Neural progenitor cell (in vitro differentiated cells): ENCODE measurements around the gene TNIP2. TPM values are rescaled to one million over a fixed set of nuclear protein-coding genes. Genes with fewer than 3 reads are reported as not detected.
"Not testable (repeated sequence)": the region's sequence is repeated elsewhere in the genome, so short reads cannot be mapped to it uniquely, and the experiment has no call there.

Experiments
- DNase-seq: peaks from one replicate; pipeline ENCODE4 v3.0.0-alpha.2; 2016; ENCODE audit warnings: low spot score
- H2AFZ ChIP-seq: fragments of 200-600 bp; sonication (generic); replicated peaks from 2 replicates; pipeline ENCODE4 v1.6.1; 2016; ENCODE audit warnings: antibody characterized with exemption
- H3F3A ChIP-seq: fragments of 200-600 bp; sonication (generic); 2 replicates; pipeline ENCODE4 v1.6.1; 2016; ENCODE audit warnings: antibody characterized with exemption, low read depth
- H3K27ac ChIP-seq: fragments of 200-600 bp; sonication (generic); 2 replicates; pipeline ENCODE4 v1.5.1; 2016; ENCODE audit warnings: mild to moderate bottlenecking
- H3K27me3 ChIP-seq: fragments of 200-600 bp; sonication (generic); 2 replicates; pipeline ENCODE4 v1.6.1; 2016; ENCODE audit warnings: mild to moderate bottlenecking, moderate library complexity
- H3K36me3 ChIP-seq: fragments of 200-600 bp; sonication (generic); 2 replicates; pipeline ENCODE4 v1.5.1; 2016
- H3K4me1 ChIP-seq: fragments of 200-600 bp; sonication (generic); 2 replicates; pipeline ENCODE4 v1.6.1; 2016; ENCODE audit warnings: mixed run types
- H3K4me2 ChIP-seq: fragments of 200-600 bp; sonication (generic); 2 replicates; pipeline ENCODE4 v1.6.1; 2016
- H3K4me3 ChIP-seq: fragments of 200-600 bp; sonication (generic); 2 replicates; pipeline ENCODE4 v1.5.1; 2016
- H3K79me2 ChIP-seq: fragments of 200-600 bp; sonication (generic); 2 replicates; pipeline ENCODE4 v1.6.1; 2016; ENCODE audit warnings: low read depth
- H3K9ac ChIP-seq: fragments of 200-600 bp; sonication (generic); 2 replicates; pipeline ENCODE4 v1.6.1; 2016
- H3K9me3 ChIP-seq: fragments of 200-600 bp; sonication (generic); 2 replicates; pipeline ENCODE4 v1.5.1; 2016; ENCODE audit warnings: low read depth
- H4K20me1 ChIP-seq: fragments of 200-600 bp; sonication (generic); 2 replicates; pipeline ENCODE4 v1.6.1; 2016; ENCODE audit warnings: low read depth
- H3K27ac Mint-ChIP-seq: 3 replicates; pipeline ENCODE4 v1.8.0; 2021; ENCODE audit warnings: mixed read lengths
- H3K27me3 Mint-ChIP-seq: 2 replicates; pipeline ENCODE4 v1.8.0; 2022; ENCODE audit warnings: low read depth, mild to moderate bottlenecking, inconsistent platforms, moderate library complexity, mixed read lengths; ENCODE audit not compliant: insufficient read depth
- H3K36me3 Mint-ChIP-seq: 3 replicates; pipeline ENCODE4 v1.8.0; 2021; ENCODE audit warnings: mixed read lengths
- H3K4me1 Mint-ChIP-seq: 3 replicates; pipeline ENCODE4 v1.8.0; 2021; ENCODE audit warnings: mixed read lengths
- H3K4me3 Mint-ChIP-seq: 3 replicates; pipeline ENCODE4 v1.8.0; 2021; ENCODE audit warnings: mild to moderate bottlenecking, moderate library complexity, mixed read lengths
- H3K9me3 Mint-ChIP-seq: 3 replicates; pipeline ENCODE4 v1.8.0; 2020; ENCODE audit warnings: mixed read lengths
- CTCF ChIP-seq: fragments of 200-600 bp; sonication (generic); IDR thresholded peaks from 2 replicates; pipeline ENCODE4 v1.5.1; 2017; ENCODE audit warnings: antibody characterized with exemption, mild to moderate bottlenecking
- EZH2 ChIP-seq: fragments of 200-600 bp; sonication (generic); IDR thresholded peaks from 2 replicates; pipeline ENCODE4 v1.6.1; 2017; ENCODE audit warnings: antibody characterized with exemption, mild to moderate bottlenecking, moderate library complexity
- EZH2phosphoT487 ChIP-seq: fragments of 200-600 bp; sonication (generic); IDR thresholded peaks from 2 replicates; pipeline ENCODE4 v1.6.1; 2017; ENCODE audit warnings: antibody characterized with exemption
- total RNA-seq: library from RNA; depleted of rRNA; stranded (reverse); fragments of >200 nt; gene quantifications from 2 replicates; pipeline ENCODE4 v1.2.3, GENCODE V29; 2015; ENCODE audit warnings: low replicate concordance

The TNIP2 gene
- total RNA-seq, 1 donor from 2014 or later, result 24.5 TPM

GRCh38 chr4:2767046-2767704 is 11.0 kb upstream of the TNIP2 start:
- Histone ChIP-seq H3K9ac (no peak overlapping the region), H3K79me2 (no peaks in the 10 kb centered on the region), H3K9me3 (no peaks in the 10 kb centered on the region), H4K20me1 (no peaks in the 10 kb centered on the region), H3K27me3 (no peaks in the 10 kb centered on the region), H3F3A (no peaks in the 10 kb centered on the region), H3K4me1 (no peaks in the 10 kb centered on the region), H3K27ac (no peak overlapping the region), H3K4me3 (no peak overlapping the region), H2AFZ (no peak overlapping the region), H3K36me3 (no peaks in the 10 kb centered on the region), H3K4me2 (no peak overlapping the region)
- H3K9me3 Mint-ChIP-seq, result peaks cover 14% of the 10 kb centered on the region
- no peak for DNase-seq
- H3K4me3 Mint-ChIP-seq, result no peak overlapping the region
- H3K4me1 Mint-ChIP-seq, result no peaks in the 10 kb centered on the region
- no peaks in the 10 kb centered on the region for H3K36me3 Mint-ChIP-seq
- no peak overlapping the region for H3K27ac Mint-ChIP-seq
- TF ChIP-seq CTCF, result no peak
- no peak for TF ChIP-seq EZH2phosphoT487
- no peak for TF ChIP-seq EZH2
- peaks cover 14% of the 10 kb centered on the region for H3K27me3 Mint-ChIP-seq

- no peak overlapping the region for H3K9ac ChIP-seq
- no peak for TF ChIP-seq EZH2phosphoT487
- no peak for TF ChIP-seq EZH2
- no peak for TF ChIP-seq CTCF
- Mint-ChIP-seq H3K4me3 (no peak overlapping the region), H3K27ac (no peak overlapping the region), H3K27me3 (peaks cover 6% of the 10 kb centered on the region), H3K9me3 (peaks cover 14% of the 10 kb centered on the region), H3K4me1 (no peaks in the 10 kb centered on the region), H3K36me3 (no peaks in the 10 kb centered on the region)
- H3K4me1 ChIP-seq, result no peaks in the 10 kb centered on the region
- H2AFZ ChIP-seq, result no peak overlapping the region
- no peaks in the 10 kb centered on the region for H3K79me2 ChIP-seq
- DNase-seq, result no peak
- H3K9me3 ChIP-seq, result no peaks in the 10 kb centered on the region
- no peak overlapping the region for H3K4me2 ChIP-seq
- H3F3A ChIP-seq, result no peaks in the 10 kb centered on the region
- no peak overlapping the region for H3K27ac ChIP-seq
- H3K4me3 ChIP-seq, result no peak overlapping the region
- H4K20me1 ChIP-seq, result no peaks in the 10 kb centered on the region
- H3K27me3 ChIP-seq, result no peaks in the 10 kb centered on the region
- H3K36me3 ChIP-seq, result no peaks in the 10 kb centered on the region
Measured at GRCh38 chr4:2765832-2766526, 9.8 kb upstream of the TNIP2 start.

GRCh38 chr4:2763511-2763967 is 7.4 kb upstream of the TNIP2 start:
- Histone ChIP-seq H3F3A (no peaks in the 10 kb centered on the region), H3K9me3 (no peaks in the 10 kb centered on the region), H3K79me2 (no peaks in the 10 kb centered on the region), H2AFZ (peak overlapping the region; percentile 98), H3K9ac (no peak overlapping the region), H3K27ac (no peak overlapping the region), H3K4me2 (peak overlapping the region; percentile 59), H4K20me1 (no peaks in the 10 kb centered on the region), H3K4me1 (no peaks in the 10 kb centered on the region), H3K27me3 (no peaks in the 10 kb centered on the region), H3K36me3 (no peaks in the 10 kb centered on the region), H3K4me3 (peak overlapping the region; percentile 37)
- Mint-ChIP-seq H3K4me1 (no peaks in the 10 kb centered on the region), H3K36me3 (no peaks in the 10 kb centered on the region), H3K27me3 (peaks cover 4% of the 10 kb centered on the region), H3K9me3 (peaks cover 10% of the 10 kb centered on the region), H3K27ac (no peak overlapping the region), H3K4me3 (no peak overlapping the region)
- DNase-seq, result no peak
- TF ChIP-seq EZH2, result no peak
- no peak for TF ChIP-seq EZH2phosphoT487
- no peak for TF ChIP-seq CTCF

GRCh38 chr4:2762486-2763370 is 6.6 kb upstream of the TNIP2 start:
- H3K27me3 Mint-ChIP-seq, H3K4me2 ChIP-seq, DNase-seq, H3K36me3 ChIP-seq, H3F3A ChIP-seq, H3K4me1 ChIP-seq, H3K4me1 Mint-ChIP-seq, H3K4me3 Mint-ChIP-seq, H4K20me1 ChIP-seq, H3K27ac Mint-ChIP-seq, H3K36me3 Mint-ChIP-seq, H3K27ac ChIP-seq, H3K27me3 ChIP-seq, H3K79me2 ChIP-seq, H3K9ac ChIP-seq, H3K4me3 ChIP-seq, H3K9me3 ChIP-seq, H2AFZ ChIP-seq: not testable (repeated sequence)
- peaks cover 10% of the 10 kb centered on the region for H3K9me3 Mint-ChIP-seq
